Coronary artery (tissue), 2 donors: ENCODE results near the gene TPSG1.
"Not testable (repeated sequence)": the region's sequence is repeated elsewhere in the genome, so short reads cannot be mapped to it uniquely, and the experiment has no call there.

Source experiments
- DNase-seq: peaks from one replicate; pipeline ENCODE4 v3.0.0-alpha.2; 2017; ENCODE audit warnings: low spot score
- H3K27ac ChIP-seq, 2 donors: fragments of 200-600 bp; sonication (generic); one replicate each; pipeline ENCODE4 v1.5.1; 2016 to 2019
- H3K4me3 ChIP-seq: fragments of 200-600 bp; sonication (generic); 2 replicates; pipeline ENCODE4 v1.5.1; 2016; ENCODE audit warnings: mild to moderate bottlenecking, moderate library complexity
- CTCF ChIP-seq: fragments of 200-600 bp; sonication (generic); IDR thresholded peaks from one replicate; pipeline ENCODE4 v1.5.1; 2019; ENCODE audit warnings: antibody characterized with exemption

Gene TPSG1

DNA sequence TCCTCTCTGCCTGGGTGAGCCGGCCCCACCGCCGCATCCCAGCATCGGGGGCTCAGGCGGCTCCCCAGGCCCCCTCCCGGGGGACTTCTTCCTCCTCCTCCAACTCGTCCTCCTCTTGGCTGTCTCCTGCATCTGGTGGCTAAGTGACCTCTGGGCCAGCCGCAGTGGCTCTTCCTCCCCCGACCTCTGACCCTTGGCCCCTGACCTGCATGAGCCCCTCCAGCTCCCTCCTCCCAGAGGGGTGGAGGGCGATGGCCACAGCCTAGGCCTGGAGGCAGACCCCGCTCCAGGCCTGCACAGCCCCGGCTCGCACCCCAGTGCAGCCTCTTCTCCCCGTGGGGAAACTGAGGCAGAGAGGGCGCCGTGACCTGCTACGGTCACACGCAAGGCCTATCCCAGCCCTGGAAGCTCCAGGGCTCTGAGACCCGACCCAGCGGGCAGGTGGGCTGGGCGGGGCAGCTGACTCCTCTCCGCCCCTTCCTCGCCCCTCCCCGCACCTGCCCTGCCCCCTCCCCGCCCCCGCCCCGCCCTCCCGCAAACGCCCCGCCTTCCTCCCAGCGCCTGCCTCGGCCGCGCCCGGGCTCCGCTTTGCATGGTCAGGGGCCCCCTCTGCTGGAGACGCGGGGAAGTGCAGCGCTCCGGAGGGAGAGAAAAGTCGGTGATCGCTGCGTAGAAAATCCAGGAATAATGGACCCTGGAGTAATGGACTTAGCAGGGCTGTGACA is 24.1 kb upstream of the TPSG1 start:
- not testable (repeated sequence) for H3K4me3 ChIP-seq, DNase-seq, H3K27ac ChIP-seq

DNA sequence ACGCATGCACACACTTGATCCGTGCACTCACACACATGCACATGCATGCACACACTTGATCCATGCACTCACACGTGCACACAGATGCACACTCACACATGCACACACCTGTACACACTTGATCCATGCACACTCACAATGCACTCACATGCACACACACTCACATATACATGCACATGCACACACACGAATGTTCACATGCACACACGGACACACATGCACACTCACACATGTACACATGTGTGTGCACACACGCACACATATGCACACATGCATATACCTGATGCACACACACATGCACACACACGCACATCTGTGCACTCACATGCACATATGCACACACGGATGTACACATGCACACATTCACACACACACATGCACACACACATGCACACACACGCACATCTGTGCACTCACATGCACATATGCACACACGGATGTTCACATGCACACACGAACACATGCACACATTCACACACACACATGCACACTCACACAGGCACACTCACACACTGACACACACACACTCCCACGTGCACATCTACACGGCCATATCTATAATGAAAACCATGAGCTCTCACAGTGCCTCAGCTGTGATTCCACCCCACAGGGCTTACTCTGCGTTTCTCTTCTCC is 23.0 kb upstream of the TPSG1 start:
- H3K4me3 ChIP-seq, H3K27ac ChIP-seq, DNase-seq: not testable (repeated sequence)

DNA sequence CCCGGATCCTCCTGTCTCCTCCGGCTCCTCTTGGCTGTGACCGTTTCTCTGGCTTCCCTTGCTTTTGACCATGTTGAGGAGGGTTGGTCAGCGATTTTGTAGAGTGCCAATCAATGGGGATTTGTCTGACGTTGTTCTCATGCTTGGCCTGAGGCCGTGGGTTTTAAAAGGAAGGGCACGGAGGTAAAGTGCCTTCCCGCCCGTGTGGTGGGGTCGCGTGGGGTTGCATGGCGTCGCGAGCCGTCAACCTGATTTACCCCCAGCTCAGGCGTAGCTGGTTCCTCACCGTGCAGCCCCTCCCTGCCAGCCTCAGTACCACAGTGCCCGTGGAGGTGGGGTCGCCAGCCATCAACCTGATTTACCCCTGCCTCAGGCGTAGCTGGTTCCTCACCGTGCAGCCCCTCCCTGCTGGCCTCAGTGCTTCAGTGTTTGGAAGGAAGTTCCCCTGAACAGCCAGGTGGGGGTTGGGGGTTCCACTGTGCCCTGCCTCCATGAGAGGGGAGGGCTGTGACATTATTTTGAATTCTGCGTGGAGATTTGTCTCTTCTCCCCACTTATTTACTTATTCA is 20.5 kb upstream of the TPSG1 start:
- H3K4me3 ChIP-seq = no peak overlapping the region
- no peak for TF ChIP-seq CTCF
- DNase-seq = no peak
- no peak overlapping the region for H3K27ac ChIP-seq

- no peak for TF ChIP-seq CTCF
- Histone ChIP-seq H3K27ac (no peak overlapping the region), H3K4me3 (no peak overlapping the region)
- DNase-seq = no peak
Observed at GRCh38 chr16:1244881-1245280, 19.8 kb upstream of the TPSG1 start.

DNA sequence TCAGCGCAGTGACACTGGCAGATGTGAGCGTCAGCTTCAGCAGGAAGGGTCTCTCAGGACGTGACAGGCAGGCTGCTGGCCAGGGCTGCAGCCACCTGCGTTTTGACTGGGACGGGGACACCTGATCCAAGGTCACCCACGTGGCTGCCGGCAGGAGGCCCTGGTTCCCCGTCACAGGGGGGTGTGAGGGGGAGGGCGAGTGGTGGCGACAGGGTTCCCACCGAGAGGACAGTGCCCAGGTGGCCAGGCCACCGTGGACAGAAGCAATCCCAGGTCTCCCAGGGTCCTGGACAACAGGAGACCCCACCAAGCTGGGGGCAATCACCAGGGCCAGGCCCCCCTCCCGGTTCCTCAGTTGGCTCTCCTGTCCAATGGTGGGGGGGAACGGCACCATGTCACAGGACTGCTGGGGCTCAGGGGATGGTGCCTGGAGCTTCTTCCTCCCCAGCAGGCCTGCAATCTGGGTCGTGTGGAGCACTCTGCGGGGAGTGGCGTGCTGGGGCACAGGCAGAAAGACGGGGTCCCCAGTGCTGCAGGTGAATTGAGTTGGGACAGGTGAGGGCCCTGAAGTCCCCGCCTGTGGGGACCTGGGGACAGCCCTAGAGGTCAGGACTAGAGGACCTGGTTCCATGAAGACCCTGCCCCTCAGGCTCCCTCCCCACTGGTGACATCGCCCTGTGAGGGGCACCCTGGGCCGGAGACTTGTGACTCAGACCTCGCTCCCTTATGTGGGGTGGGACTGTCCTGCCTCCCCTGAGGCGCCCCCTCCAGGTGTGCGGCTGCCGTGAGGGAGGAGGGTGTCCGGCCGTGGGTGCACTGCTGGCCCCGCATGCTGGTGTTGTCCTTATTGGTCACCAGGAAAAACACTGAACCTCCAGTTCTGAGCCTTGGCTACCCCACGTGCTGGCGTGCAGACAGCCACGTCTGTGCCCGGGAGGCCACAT is 19.1 kb upstream of the TPSG1 start:
- not testable (repeated sequence) for DNase-seq, H3K27ac ChIP-seq, H3K4me3 ChIP-seq

- not testable (repeated sequence) for H3K27ac ChIP-seq, H3K4me3 ChIP-seq, DNase-seq
Observed at GRCh38 chr16:1243363-1243762, 18.3 kb upstream of the TPSG1 start.

GRCh38 chr16:1241081-1241480 is 16.0 kb upstream of the TPSG1 start:
- H3K27ac ChIP-seq, H3K4me3 ChIP-seq, DNase-seq: not testable (repeated sequence)

GRCh38 chr16:1240436-1240835 is 15.4 kb upstream of the TPSG1 start, which contains the start of gene TPSAB1:
TSS of gene TPSAB1 (plus strand) at chr16:1240705. CDS start at chr16:1240939, 234 bp downstream.
- not testable (repeated sequence) for DNase-seq, H3K4me3 ChIP-seq, H3K27ac ChIP-seq

- not testable (repeated sequence) for H3K27ac ChIP-seq, H3K4me3 ChIP-seq, DNase-seq
Observed at GRCh38 chr16:1239575-1239974, 14.5 kb upstream of the TPSG1 start.

- H3K4me3 ChIP-seq, H3K27ac ChIP-seq, DNase-seq: not testable (repeated sequence)
Observed at GRCh38 chr16:1238909-1239308, 13.8 kb upstream of the TPSG1 start.

DNA sequence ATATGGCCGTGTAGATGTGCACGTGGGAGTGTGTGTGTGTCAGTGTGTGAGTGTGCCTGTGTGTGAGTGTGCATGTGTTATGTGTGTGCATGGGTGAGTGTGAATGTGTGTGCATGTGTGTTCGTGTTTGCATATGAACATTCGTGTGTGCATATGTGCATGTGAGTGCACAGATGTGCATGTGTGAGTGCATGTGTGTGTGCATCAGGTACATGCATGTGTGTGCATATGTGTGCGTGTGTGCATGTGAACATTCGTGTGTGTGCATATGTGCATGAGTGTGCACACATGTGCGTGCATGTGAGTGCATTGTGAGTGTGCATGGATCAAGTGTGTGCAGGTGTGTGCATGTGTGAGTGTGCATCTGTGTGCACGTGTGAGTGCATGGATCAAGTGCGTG is 12.9 kb upstream of the TPSG1 start:
- Histone ChIP-seq H3K4me3 (no peak overlapping the region), H3K27ac (no peak overlapping the region)
- TF ChIP-seq CTCF = no peak
- DNase-seq = no peak

- not testable (repeated sequence) for H3K4me3 ChIP-seq, DNase-seq, H3K27ac ChIP-seq
Observed at GRCh38 chr16:1236659-1237058, 11.6 kb upstream of the TPSG1 start.

- DNase-seq, H3K27ac ChIP-seq, H3K4me3 ChIP-seq: not testable (repeated sequence)
Observed at GRCh38 chr16:1232049-1232748, 7.1 kb upstream of the TPSG1 start.

- DNase-seq, H3K27ac ChIP-seq, H3K4me3 ChIP-seq: not testable (repeated sequence)
Observed at GRCh38 chr16:1231301-1231700, 6.2 kb upstream of the TPSG1 start.
